Uterus (tissue), 2 donors: ENCODE results near the gene CDKN2B-AS1.

ENCODE experiments used
- CTCF ChIP-seq, 4 experiments: fragments of 200-600 bp in 2 of 4; fragments of 450-650 bp in 2 of 4; sonication (generic) in 2 of 4; IDR thresholded peaks; one replicate each; pipeline ENCODE4 v1.5.1; 2016 to 2019; ENCODE audit warnings: antibody characterized with exemption in 4 of 4, mild to moderate bottlenecking in 2 of 4, moderate library complexity in 1 of 4
- POLR2A ChIP-seq, 2 donors: fragments of 450-650 bp; IDR thresholded peaks; one replicate each; pipeline ENCODE4 v1.6.1; 2016; ENCODE audit warnings: antibody characterized with exemption in 2 of 2, mild to moderate bottlenecking in 1 of 2, moderate library complexity in 1 of 2

DNA sequence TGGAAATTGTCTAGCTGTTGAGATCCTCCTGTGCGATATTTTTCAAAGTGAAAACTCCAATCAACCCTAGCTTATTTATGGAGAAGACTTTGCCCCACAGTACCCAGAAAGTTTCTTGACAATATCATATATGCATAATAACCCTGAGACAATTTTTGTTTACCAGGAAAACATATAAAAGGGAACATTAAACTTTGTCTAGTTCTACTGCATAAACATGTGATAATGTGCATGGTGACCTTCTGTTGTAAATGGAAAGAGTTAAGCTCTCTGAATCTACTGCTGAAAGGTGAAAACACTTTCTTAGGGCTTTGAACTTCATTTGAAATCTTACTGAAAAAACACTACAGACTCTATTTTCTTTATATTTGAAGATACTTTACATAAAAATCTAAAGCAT, 46.8 kb downstream of the CDKN2B-AS1 start:
- TF ChIP-seq CTCF (IDR thresholded peaks at IDR 0.05), result no peak
- TF ChIP-seq POLR2A (IDR thresholded peaks at IDR 0.05), result no peak
